ENCODE measurements around the gene ZNF45.

DNA sequence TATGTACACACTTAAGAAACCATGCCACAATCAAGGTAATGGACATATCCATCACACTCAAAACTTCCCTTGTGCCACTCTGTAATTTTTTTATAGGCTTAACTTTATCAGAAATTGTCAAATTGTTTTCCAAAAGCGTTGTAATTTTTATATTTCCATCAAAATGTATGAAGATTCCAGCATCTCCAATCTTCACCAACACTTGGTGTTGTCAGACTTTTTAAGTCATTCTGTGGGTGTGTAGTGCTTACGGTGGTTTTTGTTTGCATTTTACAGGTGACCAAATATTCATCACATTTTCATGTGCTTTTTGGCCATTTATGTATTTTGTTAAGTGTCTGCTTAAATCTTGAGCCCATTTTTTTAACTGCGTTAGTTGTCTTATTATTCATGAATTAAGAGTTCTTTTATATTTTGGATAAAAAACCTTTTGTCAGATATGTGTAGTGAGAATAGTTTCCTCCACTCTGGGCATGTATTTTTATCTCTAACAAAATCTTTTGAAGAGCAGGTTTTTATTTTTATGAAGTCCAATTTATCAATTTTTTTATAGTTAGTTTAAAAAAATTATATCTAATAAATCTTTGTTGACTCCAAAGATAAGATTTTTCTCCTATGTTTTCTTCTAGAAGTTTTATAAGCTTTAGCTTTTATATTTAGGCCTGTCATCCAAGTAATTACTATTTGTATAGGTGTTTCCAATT lies 4.6 kb upstream of the ZNF45 start:
- no peak for TF ChIP-seq MAFK (IDR thresholded peaks at IDR 0.05; ENCODE audit: low read depth, low read length)
- TF ChIP-seq CTCF (conservative IDR thresholded peaks at IDR 0.05; ENCODE audit: low read depth, low read length) = no peak
- no peak for TF ChIP-seq ELK1 (IDR thresholded peaks at IDR 0.05; ENCODE audit: borderline replicate concordance, low read depth, low read length)
- TF ChIP-seq POLR2A (IDR thresholded peaks at IDR 0.05; ENCODE audit: low read depth, low read length) = no peak
- TF ChIP-seq SMC3 (IDR thresholded peaks at IDR 0.05; ENCODE audit: low read depth, low read length) = no peak
- no peak for TF ChIP-seq RFX5 (IDR thresholded peaks at IDR 0.05; ENCODE audit: low read depth, low read length)
- TF ChIP-seq RCOR1 (IDR thresholded peaks at IDR 0.05; ENCODE audit: insufficient replicate concordance, low read length) = no peak
- TF ChIP-seq MXI1 (IDR thresholded peaks at IDR 0.05; ENCODE audit: borderline replicate concordance, low read depth, low read length) = no peak
- no peak for TF ChIP-seq MAZ (IDR thresholded peaks at IDR 0.05; ENCODE audit: borderline replicate concordance, low read depth, low read length)
- no peak for TF ChIP-seq CHD1 (IDR thresholded peaks at IDR 0.05; ENCODE audit: low read depth, low read length)
- TF ChIP-seq RAD21 (IDR thresholded peaks at IDR 0.05; ENCODE audit: low read length) = no peak
- TF ChIP-seq NFE2L2 (IDR thresholded peaks at IDR 0.05; ENCODE audit: low read depth, low read length) = no peak
- TF ChIP-seq, protein P1, sequence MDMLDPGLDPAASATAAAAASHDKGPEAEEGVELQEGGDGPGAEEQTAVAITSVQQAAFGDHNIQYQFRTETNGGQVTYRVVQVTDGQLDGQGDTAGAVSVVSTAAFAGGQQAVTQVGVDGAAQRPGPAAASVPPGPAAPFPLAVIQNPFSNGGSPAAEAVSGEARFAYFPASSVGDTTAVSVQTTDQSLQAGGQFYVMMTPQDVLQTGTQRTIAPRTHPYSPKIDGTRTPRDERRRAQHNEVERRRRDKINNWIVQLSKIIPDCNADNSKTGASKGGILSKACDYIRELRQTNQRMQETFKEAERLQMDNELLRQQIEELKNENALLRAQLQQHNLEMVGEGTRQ (IDR thresholded peaks at IDR 0.05; ENCODE audit: low read depth, low read length) = no peak
- TF ChIP-seq CEBPB (IDR thresholded peaks at IDR 0.05; ENCODE audit: low read depth, low read length) = no peak
